Skeletal muscle cell (primary cell): ENCODE data around the gene CLIP4.
"Not testable (repeated sequence)": the region's sequence is repeated elsewhere in the genome, so short reads cannot be mapped to it uniquely, and the experiment has no call there.

Experiments used
- DNase-seq: peaks from one replicate; pipeline ENCODE4 v3.0.0-alpha.2; 2010; ENCODE audit warnings: low read depth
- H3K4me3 ChIP-seq: 2 replicates; pipeline ENCODE4 v1.5.1; 2011; ENCODE audit warnings: low read depth, mild to moderate bottlenecking, control low read depth, low read length, moderate library complexity

Gene CLIP4, protein sequence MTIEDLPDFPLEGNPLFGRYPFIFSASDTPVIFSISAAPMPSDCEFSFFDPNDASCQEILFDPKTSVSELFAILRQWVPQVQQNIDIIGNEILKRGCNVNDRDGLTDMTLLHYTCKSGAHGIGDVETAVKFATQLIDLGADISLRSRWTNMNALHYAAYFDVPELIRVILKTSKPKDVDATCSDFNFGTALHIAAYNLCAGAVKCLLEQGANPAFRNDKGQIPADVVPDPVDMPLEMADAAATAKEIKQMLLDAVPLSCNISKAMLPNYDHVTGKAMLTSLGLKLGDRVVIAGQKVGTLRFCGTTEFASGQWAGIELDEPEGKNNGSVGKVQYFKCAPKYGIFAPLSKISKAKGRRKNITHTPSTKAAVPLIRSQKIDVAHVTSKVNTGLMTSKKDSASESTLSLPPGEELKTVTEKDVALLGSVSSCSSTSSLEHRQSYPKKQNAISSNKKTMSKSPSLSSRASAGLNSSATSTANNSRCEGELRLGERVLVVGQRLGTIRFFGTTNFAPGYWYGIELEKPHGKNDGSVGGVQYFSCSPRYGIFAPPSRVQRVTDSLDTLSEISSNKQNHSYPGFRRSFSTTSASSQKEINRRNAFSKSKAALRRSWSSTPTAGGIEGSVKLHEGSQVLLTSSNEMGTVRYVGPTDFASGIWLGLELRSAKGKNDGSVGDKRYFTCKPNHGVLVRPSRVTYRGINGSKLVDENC

DNA sequence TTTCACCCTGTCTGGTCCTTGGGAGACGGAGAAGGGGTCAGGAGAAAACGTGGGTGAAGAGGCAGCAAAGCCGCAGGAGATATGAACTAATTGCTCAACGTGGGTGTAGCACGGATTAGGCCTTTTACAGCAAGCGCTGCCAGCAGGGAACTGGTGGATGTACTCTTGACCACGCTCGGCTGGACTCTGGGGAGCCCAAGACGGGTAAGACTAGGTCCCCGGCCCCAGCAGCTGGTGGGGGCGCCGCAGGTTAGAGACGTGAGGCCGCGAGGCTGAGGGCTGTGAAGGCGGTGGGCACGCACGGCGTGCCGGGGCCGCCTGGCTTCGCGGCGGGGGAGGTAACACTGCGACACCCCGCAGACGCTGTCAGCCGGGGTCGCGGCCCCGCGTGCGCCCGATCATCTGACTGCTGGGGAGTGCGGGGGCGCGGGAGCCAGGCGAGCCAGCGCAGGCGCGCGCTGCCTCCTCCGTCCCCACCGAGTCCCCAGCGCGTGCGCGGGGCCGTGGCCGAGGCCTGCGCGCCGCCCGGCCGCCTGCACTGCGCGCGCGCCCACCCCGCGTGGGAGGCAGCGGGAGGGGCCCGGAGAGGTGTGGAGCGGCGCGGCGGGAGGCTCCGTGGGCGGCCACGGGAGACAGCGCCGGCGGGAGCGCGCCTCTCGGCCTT, at the start of gene CLIP4:
Gene CLIP4, plus strand, starts transcription at position 470 of the 664 bp plus-strand sequence. CDS start 5,974 bp downstream, outside the sequence.
- no peak for DNase-seq

DNA sequence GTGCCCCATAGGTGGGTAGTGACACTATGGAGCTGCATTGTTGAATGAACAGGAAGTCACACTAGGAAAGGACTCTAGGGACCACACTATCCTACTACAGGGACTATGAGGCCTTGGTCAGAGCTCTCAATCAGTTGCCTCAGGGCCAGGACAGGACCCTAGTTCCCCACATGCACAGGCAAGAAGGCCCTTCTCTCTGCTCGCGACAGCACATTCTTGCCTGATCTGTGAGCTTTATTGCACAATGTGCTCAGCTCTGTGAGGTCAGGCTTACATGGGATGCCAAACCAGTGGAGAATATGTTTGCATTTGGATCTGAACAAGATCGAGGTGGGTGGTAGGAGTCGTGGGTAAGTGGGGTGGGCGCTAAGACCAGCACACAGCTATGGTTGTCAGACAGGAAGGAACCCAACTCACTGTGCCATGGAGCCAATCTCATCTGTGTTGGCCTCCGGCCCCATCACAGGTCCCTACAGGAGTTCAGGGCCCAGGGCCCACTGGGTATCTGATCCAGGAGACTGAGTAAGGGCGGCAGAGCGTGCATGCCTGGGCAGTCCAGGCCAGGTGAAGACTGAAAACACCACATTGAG, 48.8 kb upstream of the CLIP4 start:
- H3K4me3 ChIP-seq: no peak overlapping the region
- DNase-seq: peak; percentile 66

More for the DNA sequence above, at the start of gene CLIP4:
- H3K4me3 ChIP-seq: peak within 1 kb of the TSS; percentile 73

- DNase-seq: no peak
- no peak overlapping the region for H3K4me3 ChIP-seq
These were observed 48.1 kb upstream of the CLIP4 start for GRCh38 chr2:29066997-29067605.

DNA sequence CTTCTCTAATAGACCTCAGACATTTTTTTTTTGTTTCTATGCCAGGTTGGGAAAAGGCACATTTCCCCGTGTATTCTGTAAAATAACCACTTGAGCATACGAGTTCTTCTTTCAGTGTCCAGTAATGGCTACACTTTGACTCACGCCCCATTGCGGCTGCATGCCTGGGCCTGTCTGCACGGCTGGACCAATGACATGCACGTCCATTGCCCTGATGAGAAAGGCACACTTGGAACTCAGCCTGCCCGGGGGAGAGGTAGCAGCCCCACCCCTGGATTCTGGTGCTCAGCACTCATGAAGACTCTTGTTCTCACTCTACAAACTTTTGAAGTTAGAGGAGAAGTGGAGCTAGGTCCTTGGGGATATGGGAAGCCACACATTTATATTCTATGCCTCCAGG, 46.7 kb upstream of the CLIP4 start:
- no peak for DNase-seq
- H3K4me3 ChIP-seq: no peak overlapping the region

GRCh38 chr2:29070526-29070925, 44.7 kb upstream of the CLIP4 start:
- no peak for DNase-seq
- no peak overlapping the region for H3K4me3 ChIP-seq

- DNase-seq: no peak
- H3K4me3 ChIP-seq: no peak overlapping the region
These were observed 43.9 kb upstream of the CLIP4 start for GRCh38 chr2:29071032-29071975.

DNA sequence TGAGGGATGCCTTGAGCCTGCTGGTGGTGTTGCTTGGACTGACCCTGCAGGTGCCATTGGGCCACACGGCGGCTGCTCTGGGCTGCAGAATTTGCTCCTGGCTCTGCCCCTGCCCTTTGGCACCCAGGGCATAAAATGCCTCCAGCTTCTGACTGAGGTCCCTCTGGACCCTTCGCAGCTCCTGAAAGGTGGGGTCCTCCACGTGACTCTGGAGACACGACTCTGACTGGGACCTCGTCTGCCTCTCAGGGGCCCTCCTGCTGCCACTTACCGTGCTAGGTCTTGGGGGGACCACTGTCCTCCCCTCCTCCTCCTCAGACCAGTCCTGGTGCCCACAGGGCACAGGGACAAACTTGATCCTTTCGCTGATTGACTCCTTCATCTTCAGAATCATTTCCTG, 43.0 kb upstream of the CLIP4 start:
- no peak overlapping the region for H3K4me3 ChIP-seq
- no peak for DNase-seq

DNA sequence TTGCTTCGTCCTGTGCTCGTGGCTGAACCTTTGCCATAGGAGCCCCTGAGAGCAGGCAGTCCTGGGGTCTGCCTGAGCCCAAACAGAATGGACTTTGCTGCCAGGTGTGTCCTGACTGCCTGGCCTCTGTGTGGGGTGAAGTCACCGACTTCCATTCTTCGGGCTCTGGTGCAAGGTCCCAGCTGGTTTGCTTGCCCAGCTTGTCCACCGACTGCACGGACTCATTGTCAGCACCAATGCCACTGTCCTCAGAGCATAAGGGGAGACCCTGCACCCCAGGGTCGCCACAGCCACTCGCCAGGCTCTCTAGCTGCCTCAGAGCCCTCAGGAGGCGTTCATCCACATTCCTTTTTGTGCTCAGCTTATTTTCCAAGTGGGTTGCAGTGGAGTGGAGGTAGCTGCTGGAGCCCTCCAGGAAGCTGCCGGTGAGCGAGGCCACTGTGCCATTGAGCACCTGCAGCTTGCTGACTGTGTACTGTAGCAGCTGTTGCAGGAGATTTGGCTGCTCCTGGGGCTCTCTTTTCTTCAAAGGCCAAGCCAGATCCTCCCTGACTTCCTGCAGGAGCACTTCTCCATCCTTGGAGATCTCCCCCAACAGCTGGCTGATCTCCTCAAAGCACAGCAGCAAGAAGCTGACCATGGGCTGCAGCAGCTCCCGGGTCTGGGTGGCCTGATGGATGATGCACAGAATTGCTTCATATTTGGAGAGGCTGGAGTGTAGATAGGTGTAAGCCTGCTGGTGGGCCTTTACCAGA, 42.1 kb upstream of the CLIP4 start:
- no peak for DNase-seq
- no peak overlapping the region for H3K4me3 ChIP-seq

DNA sequence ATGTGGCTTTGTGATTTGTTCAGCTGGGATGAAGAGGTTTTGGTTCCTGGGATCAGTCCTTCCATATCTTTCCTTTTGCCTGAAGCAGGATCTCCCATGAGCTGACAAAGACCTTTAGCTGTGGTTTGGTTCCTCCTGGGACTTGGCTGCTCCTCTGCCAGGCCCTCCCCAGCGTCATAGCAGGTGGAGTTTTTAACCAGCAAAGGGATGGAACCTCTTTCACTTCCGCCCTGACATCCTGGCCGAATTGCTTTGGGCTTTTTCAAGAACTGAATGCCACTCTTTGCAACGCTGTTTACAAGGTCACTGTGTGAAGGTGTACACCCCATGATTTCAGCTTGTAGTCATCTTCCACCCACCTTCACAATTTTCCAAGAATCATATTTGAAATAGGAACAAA, 41.3 kb upstream of the CLIP4 start:
- DNase-seq: no peak
- no peak overlapping the region for H3K4me3 ChIP-seq

GRCh38 chr2:29074411-29074810, 40.8 kb upstream of the CLIP4 start, which contains the start of gene PCARE:
Gene PCARE, minus strand, starts transcription at chr2:29074523. Its CDS starts 262 bp downstream, at chr2:29074261.
- H3K4me3 ChIP-seq: no peak within 1 kb of the TSS
- no peak for DNase-seq

- DNase-seq: no peak
- H3K4me3 ChIP-seq: no peak overlapping the region
These were observed 39.1 kb upstream of the CLIP4 start for GRCh38 chr2:29075894-29076705.

GRCh38 chr2:29079887-29080286, 35.3 kb upstream of the CLIP4 start:
- no peak for DNase-seq
- H3K4me3 ChIP-seq: no peak overlapping the region

DNA sequence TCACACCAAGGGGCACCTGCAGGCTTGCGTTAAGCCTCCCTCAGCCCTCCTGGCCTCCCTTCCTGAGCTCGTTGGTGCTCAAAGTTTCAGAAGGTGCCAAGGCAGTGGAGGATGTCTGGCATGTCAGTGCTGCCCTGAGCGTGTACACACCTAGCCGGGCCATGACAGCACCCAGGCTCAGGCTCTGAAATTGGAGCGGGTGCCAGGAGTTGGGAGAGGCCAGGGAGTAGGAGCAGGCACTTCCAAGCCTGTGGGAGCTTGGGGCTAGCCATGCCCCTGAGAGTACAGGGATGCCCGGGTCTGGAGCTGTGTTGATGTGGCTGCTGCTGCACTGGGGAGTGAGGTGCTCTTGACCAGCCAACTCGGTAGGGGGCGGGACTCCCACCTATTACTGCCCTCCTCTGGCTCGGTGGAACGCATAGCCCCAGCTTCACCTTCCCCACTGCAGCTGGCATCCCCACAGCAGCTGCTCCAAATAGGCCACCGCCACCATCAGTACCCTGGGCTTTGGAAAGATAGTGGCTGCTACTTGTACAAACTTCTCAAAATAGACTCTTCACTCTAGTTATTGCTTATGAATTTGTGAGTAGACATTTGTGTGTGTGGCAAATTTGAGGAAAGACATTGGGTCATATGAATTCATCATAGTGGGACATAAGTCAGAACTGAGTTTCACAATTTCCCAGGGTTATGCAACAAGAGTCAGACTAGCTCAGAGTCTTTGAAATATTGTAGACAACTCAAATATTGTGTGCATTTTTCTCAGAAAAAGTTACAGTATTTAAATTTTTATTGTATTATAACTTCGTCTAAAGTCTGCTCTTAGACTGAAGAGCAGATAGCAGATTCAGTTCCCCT, 34.1 kb upstream of the CLIP4 start:
- no peak overlapping the region for H3K4me3 ChIP-seq
- DNase-seq: no peak

DNA sequence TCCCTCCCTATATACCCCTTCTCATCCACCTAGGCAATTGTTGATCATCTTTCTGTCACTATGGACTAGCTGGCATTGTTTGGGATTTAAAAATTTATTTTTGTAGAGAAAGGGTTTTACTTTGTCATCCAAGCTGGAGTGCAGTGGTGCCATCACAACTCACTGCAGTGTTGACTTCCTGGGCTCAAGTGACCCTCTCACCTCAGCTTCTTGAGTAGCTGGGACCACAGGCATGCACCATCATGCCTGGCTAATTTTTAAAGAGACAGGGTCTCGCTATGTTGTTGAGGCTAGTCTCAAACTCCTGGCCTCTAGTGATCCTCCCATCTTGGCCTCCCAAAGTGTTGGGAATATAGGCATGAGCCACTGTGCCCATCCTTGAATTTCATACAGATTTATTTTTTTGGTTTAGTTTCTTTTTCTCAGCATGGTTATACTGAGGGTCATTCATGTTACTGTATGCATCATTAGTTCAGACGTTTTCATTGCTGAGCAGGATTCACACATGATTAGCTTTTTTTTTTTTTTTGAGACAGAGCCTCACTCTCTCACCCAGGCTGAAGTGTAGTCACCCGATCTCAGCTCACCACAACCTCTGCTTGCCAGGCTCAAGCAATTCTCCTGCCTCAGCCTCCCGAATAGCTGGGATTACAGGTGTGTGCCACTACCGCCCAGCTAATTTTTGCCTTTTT, 32.3 kb upstream of the CLIP4 start:
- DNase-seq: no peak
- H3K4me3 ChIP-seq: no peak overlapping the region

GRCh38 chr2:29084554-29084953, 30.7 kb upstream of the CLIP4 start:
- DNase-seq: no peak
- H3K4me3 ChIP-seq: no peak overlapping the region

DNA sequence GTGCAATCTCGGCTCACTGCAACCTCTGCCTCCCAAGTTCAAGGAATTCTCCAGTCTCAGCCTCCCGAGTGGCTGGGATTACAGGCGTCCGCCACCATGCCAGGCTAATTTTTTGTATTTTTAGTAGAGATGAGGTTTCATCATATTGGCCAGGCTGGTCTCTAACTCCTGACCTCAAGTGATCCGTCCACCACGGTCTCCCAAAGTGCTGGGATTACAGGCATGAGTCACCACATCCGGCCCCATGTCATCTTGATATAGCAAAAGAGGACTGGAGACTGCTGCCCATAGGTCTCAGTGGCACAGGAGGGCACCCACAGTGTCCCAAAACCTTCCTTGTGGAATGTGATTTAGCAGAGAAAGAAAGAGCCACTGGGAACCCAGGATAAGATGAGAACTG, 24.9 kb upstream of the CLIP4 start:
- not testable (repeated sequence) for DNase-seq, H3K4me3 ChIP-seq
